OCI-LY7 (cell line): ENCODE results near the gene TBC1D20. TPM values are rescaled to one million over a fixed set of nuclear protein-coding genes. Genes with fewer than 3 reads are reported as not detected.

Experiments
- BruUV-seq: library from RNA; stranded (reverse); fragments of 400-500 nt; replicated peaks from 2 replicates; lab custom pipeline; 2021; lab: Mats Ljungman, UMichigan
- CTCF ChIA-PET: fragments of 300-600 bp; sonication (Branson Sonifier 250); formaldehyde crosslinking; loops from one replicate; lab custom pipeline; 2022; ENCODE audit warnings: antibody characterized with exemption; ENCODE audit not compliant: unreplicated experiment; lab: Charles Lee
- POLR2A ChIA-PET: fragments of 300-600 bp; sonication (Branson Sonifier 250); formaldehyde crosslinking; loops from one replicate; lab custom pipeline; 2022; ENCODE audit warnings: antibody characterized with exemption; lab: Charles Lee
- DNase-seq: peaks from one replicate; pipeline ENCODE4 v3.0.0-alpha.2; 2015; ENCODE audit warnings: low spot score
- H2AFZ ChIP-seq: fragments of 200-600 bp; sonication (generic), shearing (Covaris generic); 2 replicates; pipeline ENCODE4 v1.6.1; 2014; ENCODE audit warnings: mild to moderate bottlenecking, antibody characterized with exemption, low read length, moderate library complexity
- H3K27ac ChIP-seq: fragments of 200-600 bp; sonication (generic); 2 replicates; pipeline ENCODE4 v1.5.1; 2014; ENCODE audit warnings: mixed run types, low read depth, mild to moderate bottlenecking, moderate library complexity, low read length, inconsistent platforms; ENCODE audit not compliant: poor library complexity, severe bottlenecking
- H3K36me3 ChIP-seq: fragments of 200-600 bp; sonication (generic); 2 replicates; pipeline ENCODE4 v1.6.1; 2014; ENCODE audit warnings: mild to moderate bottlenecking, antibody characterized with exemption, low read length, moderate library complexity, mixed read lengths; ENCODE audit not compliant: insufficient read depth
- H3K4me1 ChIP-seq: fragments of 200-600 bp; sonication (generic); 2 replicates; pipeline ENCODE4 v1.5.1; 2014; ENCODE audit warnings: mild to moderate bottlenecking, low read length; ENCODE audit not compliant: insufficient read depth, poor library complexity, severe bottlenecking
- H3K4me2 ChIP-seq: fragments of 200-600 bp; sonication (generic); 2 replicates; pipeline ENCODE4 v1.6.1; 2014; ENCODE audit warnings: mild to moderate bottlenecking, low read length
- H3K4me3 ChIP-seq: fragments of 200-600 bp; sonication (generic); 2 replicates; pipeline ENCODE4 v1.5.1; 2014; ENCODE audit warnings: mild to moderate bottlenecking, low read depth, low read length; ENCODE audit not compliant: poor library complexity, severe bottlenecking
- H3K79me2 ChIP-seq: fragments of 200-600 bp; sonication (generic); 2 replicates; pipeline ENCODE4 v1.6.1; 2016; ENCODE audit warnings: low read depth, mild to moderate bottlenecking, low read length, moderate library complexity, mixed read lengths; ENCODE audit not compliant: insufficient read depth
- H3K9me2 ChIP-seq: fragments of 200-600 bp; sonication (generic); 2 replicates; pipeline ENCODE4 v1.6.1; 2016; ENCODE audit warnings: mild to moderate bottlenecking, low read length, mixed read lengths; ENCODE audit not compliant: insufficient read depth
- H3K9me3 ChIP-seq: fragments of 200-600 bp; sonication (generic); 2 replicates; pipeline ENCODE4 v1.6.1; 2014; ENCODE audit warnings: mild to moderate bottlenecking, mixed run types, low read length, mixed read lengths
- H4K20me1 ChIP-seq: fragments of 200-600 bp; sonication (generic); 2 replicates; pipeline ENCODE4 v1.6.1; 2014; ENCODE audit warnings: mild to moderate bottlenecking, antibody characterized with exemption, low read length, moderate library complexity, mixed read lengths; ENCODE audit not compliant: insufficient read depth
- EZH2phosphoT487 ChIP-seq: fragments of 200-600 bp; sonication (generic); IDR thresholded peaks from 2 replicates; pipeline ENCODE4 v1.6.1; 2018; ENCODE audit warnings: low read depth, borderline replicate concordance, mild to moderate bottlenecking, mixed run types, antibody characterized with exemption, low read length, moderate library complexity, mixed read lengths
- intact Hi-C: fragments of 100-400 bp; cut with micrococcal nuclease; formaldehyde crosslinking; loops from one replicate; pipeline ENCODE4 v1.10.0; 2022; ENCODE audit not compliant: unreplicated experiment
- total RNA-seq, 2 experiments: library from RNA; depleted of rRNA in 1 of 2; stranded (reverse); fragments of >200 nt in 1 of 2; shearing (Covaris generic) in 1 of 2; gene quantifications; 2 replicates each; pipeline ENCODE4 v1.2.3, GENCODE V29; 2014 to 2022
- TF ChIP-seq, protein P1 (sequence below): fragments of 200-600 bp; sonication (generic); conservative IDR thresholded peaks from 2 replicates; pipeline ENCODE4 v1.5.1; 2014; ENCODE audit warnings: mild to moderate bottlenecking, antibody characterized with exemption, low read length, moderate library complexity, mixed read lengths

TBC1D20 gene
- total RNA-seq, 2 experiments from 2014 or later: 17.4 to 20.8 TPM

DNA sequence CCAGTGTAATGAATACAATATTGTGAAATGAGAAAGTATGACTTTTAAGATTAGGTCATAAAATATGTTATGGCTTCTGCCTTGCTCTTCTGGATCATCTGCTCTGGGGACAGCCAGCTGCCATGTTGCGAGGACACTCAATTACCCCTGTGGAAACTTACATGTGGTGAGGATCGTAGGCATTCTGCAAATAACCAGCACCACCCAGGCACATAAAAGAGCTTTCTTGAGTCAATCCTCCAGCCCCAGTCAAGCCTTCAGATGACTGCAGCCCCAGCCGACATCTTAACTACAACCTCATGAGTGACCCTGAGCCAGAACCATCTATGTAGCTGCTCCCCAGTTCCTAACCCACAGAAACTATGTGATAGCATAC is 58.8 kb downstream of the TBC1D20 start:
- POLR2A ChIA-PET: interaction anchor here (0.7 to 6.0 kb wide), 4 partner anchors 10 to 42 kb away, joined by 3 to 44 read pairs (median 8); partner anchors contain the start of gene TRIB3
- no peak for TF ChIP-seq EZH2phosphoT487
- TF ChIP-seq, protein P1, sequence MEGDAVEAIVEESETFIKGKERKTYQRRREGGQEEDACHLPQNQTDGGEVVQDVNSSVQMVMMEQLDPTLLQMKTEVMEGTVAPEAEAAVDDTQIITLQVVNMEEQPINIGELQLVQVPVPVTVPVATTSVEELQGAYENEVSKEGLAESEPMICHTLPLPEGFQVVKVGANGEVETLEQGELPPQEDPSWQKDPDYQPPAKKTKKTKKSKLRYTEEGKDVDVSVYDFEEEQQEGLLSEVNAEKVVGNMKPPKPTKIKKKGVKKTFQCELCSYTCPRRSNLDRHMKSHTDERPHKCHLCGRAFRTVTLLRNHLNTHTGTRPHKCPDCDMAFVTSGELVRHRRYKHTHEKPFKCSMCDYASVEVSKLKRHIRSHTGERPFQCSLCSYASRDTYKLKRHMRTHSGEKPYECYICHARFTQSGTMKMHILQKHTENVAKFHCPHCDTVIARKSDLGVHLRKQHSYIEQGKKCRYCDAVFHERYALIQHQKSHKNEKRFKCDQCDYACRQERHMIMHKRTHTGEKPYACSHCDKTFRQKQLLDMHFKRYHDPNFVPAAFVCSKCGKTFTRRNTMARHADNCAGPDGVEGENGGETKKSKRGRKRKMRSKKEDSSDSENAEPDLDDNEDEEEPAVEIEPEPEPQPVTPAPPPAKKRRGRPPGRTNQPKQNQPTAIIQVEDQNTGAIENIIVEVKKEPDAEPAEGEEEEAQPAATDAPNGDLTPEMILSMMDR: no peak
- H3K4me1 ChIP-seq: peaks cover 60% of the 10 kb centered on the region
- CTCF ChIA-PET: no interaction called here
- H2AFZ ChIP-seq: no peak overlapping the region
- no TSS peak for BruUV-seq
- H3K27ac ChIP-seq: peak overlapping the region; percentile 87
- H4K20me1 ChIP-seq: no peaks in the 10 kb centered on the region
- H3K4me3 ChIP-seq: no peak overlapping the region
- peaks cover 4% of the 10 kb centered on the region; the same call in 1 of the 2 replicates for H3K79me2 ChIP-seq
- intact Hi-C loops: loop anchor here (2.0 kb wide), 1 partner anchor 59 kb away; the partner anchor contains the start of gene TBC1D20
- no peaks in the 10 kb centered on the region for H3K9me2 ChIP-seq
- peaks cover 11% of the 10 kb centered on the region; the same call in 1 of the 2 replicates for H3K9me3 ChIP-seq
- peaks cover 6% of the 10 kb centered on the region for H3K36me3 ChIP-seq
- H3K4me2 ChIP-seq: no peak overlapping the region
- DNase-seq: no peak

DNA sequence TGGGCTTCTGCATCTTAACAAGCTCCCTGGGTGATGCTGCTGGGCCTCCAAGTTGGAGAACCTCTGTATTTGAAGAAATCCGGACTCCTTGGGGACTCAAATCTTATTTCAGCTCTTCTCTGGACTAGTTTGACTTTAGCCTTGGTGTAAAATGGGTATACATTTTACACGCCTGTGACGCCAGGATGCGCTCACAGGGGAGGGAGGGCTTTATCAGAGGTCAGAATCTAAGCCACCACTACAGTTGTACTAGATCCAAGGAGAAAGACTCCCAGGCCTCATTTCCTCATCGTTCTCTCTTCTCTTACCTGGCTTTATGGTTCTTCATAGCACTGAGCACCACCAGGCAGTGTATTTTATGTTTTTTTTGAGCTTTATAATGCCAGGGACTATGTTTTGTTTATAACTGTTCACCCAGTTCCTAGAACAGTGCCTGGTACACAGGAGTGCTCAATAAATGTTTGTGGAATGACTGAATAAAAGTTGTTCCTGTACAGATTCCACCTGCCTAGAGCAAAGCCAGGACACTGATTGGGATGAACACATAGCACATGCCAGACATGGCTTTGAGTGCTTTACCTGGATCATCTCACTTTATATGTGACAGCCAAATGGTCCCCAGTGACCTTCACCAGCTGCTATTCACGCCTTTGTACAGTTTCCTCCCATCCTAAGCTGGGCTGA is 59.3 kb downstream of the TBC1D20 start:
- peaks cover 8% of the 10 kb centered on the region for H3K36me3 ChIP-seq
- CTCF ChIA-PET: interaction anchor here (0.5 kb wide), 1 partner anchor 21 kb away, joined by 3 read pairs; no protein-coding TSS in a partner anchor
- H3K4me3 ChIP-seq: no peak overlapping the region
- peaks cover 11% of the 10 kb centered on the region; the same call in 1 of the 2 replicates for H3K9me3 ChIP-seq
- TF ChIP-seq EZH2phosphoT487: no peak
- TF ChIP-seq, protein P1: no peak
- POLR2A ChIA-PET: interaction anchor here (0.6 to 6.0 kb wide), 6 partner anchors 11 to 177 kb away, joined by 3 to 44 read pairs (median 6); partner anchors contain the start of gene TRIB3
- no peak overlapping the region; the same call in 1 of the 2 replicates for H2AFZ ChIP-seq
- H3K27ac ChIP-seq: peak overlapping the region; percentile 87
- H4K20me1 ChIP-seq: no peaks in the 10 kb centered on the region
- intact Hi-C loops: loop anchor here (1.0 to 2.0 kb wide), 2 partner anchors 42 to 60 kb away; partner anchors contain the start of gene TBC1D20
- peaks cover 60% of the 10 kb centered on the region for H3K4me1 ChIP-seq
- BruUV-seq: no TSS peak
- no peaks in the 10 kb centered on the region for H3K9me2 ChIP-seq
- H3K79me2 ChIP-seq: no peaks in the 10 kb centered on the region
- DNase-seq: no peak
- H3K4me2 ChIP-seq: peak overlapping the region; percentile 62
